HG03066 (cell line): ENCODE data around the gene DNPH1.

ENCODE experiments used
- ATAC-seq: cut with Tn5 transposase; IDR thresholded peaks from one replicate; pipeline ENCODE4 v1.9.1; 2021; ENCODE audit warnings: low read depth; ENCODE audit not compliant: unreplicated experiment

Gene DNPH1

GRCh38 chr6:43247114-43247999, 18.1 kb upstream of the DNPH1 start:
- peak; percentile 83 for ATAC-seq

GRCh38 chr6:43246301-43247113, 17.2 kb upstream of the DNPH1 start:
- peak; percentile 39 for ATAC-seq

- ATAC-seq = no peak
These were observed 14.5 kb upstream of the DNPH1 start for GRCh38 chr6:43243664-43244321.

GRCh38 chr6:43242908-43243663, 13.8 kb upstream of the DNPH1 start, which contains the start of gene TTBK1:
TTBK1 (plus strand) TSS chr6:43243481; CDS start chr6:43246661, 3,180 bp downstream.
- no peak for ATAC-seq

DNA sequence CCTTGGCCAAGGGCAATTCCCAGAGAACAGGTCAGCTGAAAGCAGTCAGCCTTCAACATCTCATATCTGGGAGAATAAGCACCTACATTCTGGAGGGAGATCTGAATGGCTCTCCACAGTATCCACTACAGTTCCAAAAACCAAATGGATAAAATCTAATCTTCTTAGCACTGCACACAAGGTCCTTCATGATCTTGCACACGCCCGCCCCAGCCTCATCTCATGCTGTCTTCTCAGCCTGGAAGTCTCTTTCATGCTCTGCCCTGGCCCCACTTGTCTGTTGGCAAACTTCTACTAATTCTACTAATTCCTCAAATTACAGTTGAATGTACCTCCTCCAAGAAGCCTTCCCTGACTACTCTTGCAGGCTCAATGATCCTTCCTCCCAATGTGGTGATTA, 12.2 kb upstream of the DNPH1 start:
- ATAC-seq = no peak

DNA sequence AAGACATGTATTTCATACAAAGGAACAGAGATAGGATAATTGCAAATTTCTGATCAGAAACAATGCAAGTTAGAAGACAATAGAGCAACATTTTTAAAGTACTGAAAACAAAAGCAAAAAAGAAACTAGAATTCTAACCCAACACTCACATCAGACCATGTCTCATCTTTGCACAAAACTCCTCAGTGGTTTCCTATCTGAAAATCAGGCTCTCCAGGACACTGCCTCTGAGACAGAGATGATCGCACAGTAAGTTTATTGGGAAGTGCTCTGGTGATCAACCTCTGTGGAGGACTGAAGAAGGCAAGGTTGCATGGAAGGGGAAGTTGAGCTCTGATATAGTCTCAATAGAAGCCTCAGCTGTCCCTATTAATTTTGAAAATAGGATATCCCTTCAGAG, 11.7 kb upstream of the DNPH1 start:
- no peak for ATAC-seq

- no peak for ATAC-seq
These were observed 9.8 kb upstream of the DNPH1 start for GRCh38 chr6:43239054-43239453.

GRCh38 chr6:43235841-43236240, 6.6 kb upstream of the DNPH1 start:
- no peak for ATAC-seq

DNA sequence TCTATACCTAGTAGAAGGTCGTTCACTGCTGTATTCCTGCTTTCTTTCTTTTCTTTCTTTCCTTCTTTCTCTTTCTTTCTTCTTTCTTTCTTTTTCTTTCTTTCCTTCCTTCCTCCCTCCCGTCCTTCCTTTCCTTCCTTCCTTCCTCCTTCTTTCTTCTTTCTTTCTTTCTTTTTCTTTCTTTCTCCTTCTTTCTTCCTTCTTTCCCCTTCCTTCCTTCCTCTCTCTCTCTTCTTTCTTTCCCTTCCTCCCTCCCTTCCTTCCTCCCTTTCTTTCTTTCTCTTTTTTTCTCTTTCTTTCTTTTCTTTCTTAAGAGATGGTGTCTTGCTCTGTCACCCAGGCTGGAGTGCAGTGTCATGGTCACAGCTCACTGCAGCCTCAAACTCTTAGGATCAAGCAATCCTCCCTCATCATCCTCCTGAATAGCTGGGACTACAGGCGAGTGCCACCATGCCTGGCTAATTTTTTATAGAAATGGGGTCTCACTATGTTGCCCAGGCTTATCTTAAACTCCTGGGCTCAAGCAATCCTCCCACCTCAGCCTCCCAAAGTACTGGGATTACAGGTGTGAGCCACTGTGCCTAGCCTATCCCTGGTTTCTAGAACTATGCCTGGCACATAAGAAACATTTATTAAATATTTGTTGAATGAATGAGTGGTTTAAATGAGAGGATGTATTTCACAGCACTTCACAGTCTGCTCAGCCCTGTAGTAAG, 2.6 kb upstream of the DNPH1 start:
- ATAC-seq = no peak

GRCh38 chr6:43231053-43231452, 1.8 kb upstream of the DNPH1 start:
- no peak for ATAC-seq

DNA sequence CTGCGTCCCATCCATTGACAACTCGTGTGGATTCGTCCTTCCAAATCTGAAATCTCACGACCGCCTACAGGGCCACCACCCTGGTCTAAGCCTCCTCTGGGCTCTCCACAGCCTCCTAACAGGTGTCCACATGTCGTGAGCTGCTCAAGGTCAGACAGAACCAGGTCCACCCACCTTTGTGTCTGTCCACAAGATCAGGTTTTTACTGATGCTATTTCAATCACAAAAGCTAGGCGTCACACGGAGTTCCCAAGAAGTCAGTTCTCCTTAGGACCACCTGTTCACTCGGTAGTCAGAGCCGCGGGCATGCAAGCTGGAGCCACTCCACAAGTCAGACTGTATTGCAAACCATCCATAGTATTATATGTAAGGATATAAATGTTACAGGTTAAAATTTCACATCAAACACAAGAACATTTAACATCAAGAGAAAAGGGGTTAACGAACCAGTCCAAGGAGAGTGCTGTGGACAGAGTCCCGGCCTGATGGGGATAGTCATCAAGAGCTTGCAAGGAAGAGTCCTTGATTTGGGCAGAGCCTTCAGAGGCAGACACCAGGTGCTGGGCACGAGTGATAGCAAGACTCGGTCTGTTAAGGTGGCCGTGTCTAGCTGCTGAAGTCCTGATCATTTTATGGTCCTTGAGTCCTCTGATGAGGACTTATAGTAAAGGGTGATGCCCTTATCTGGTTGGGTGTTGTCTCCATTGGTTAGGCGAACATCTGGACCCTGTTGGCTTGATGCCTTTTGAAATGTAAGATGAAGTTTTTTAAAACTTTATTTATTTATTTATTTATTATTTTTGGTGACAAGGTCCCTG, 731 bp upstream of the DNPH1 start:
- ATAC-seq = no peak

DNA sequence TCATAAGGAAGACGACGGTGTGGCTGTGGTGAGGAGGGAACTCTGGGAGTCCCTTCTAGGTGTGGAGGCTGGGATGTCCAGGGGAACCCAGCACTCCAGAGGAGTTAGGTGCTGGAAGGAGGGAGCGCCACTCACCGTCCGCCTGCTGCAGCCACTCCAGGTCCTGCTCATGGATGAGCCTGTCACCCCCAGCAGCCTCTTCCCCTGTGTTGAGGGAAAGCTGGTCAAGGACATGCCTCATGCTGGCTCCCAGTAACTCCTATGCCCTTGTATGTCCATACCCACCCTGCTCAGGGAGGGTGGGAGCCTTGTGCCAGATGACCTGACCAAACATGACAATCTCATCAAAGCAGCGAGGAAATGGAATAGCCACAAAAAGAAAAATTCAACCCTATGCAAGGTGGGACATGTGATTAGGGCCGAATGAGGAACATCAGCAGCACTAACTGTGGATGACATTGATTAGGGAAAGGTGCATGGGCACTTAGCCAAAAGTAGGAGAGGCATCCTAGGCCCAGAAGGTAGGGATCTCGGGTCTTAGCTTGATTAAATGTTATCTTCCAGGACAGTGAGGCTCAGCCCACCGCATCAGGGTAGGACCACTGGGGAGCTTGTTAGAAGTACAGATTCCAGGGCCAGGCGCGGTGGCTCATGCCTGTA, 3.0 kb downstream of the DNPH1 start:
- no peak for ATAC-seq

DNA sequence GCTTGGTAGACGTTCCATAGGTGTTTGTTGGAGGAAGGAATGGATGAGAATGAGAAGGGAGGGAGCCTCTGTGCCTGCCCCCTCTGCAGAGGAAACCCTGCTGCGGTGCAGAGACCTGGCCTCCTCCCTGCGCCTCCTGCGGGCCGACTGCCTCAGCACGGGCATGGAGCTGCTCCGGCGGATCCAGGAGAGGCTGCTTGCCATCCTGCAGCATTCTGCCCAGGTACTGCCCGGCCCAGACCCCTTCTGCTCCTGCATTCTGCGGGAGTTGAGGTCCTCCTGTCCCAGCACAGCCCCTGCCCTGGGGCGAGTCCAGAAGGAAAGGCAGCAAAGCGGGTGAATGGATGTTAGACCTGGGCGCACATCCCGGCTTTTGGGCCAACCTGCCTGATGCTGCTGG, 6.1 kb downstream of the DNPH1 start:
- no peak for ATAC-seq

DNA sequence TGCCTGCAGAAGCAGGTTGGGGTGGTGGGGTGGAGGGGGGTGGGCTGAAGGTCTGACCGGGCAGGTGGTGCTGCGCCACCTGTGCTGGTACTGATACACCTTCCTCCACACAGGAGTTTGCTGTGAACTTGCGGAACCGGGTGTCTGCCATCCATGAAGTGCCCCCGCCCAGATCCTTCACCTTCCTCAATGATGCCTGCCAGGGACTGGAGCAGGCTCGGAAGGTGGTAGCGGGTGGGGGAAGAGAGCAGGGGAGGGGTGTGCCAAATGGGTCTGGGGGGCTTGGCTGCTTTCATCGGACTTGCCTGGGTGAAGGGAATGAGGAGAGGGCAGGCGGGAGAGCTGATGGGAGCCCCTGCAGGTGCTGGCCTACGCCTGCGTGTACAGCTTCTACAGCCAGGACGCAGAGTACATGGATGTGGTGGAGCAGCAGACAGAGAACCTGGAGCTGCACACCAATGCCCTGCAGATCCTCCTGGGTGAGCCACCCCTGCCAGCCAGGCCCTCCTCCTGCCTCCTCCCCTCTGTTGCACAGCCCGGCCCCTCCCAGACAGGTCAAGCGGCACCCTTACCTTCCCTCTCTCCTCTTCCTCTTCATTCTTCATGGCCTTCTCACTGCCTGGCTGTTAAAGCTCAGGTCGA, 6.7 kb downstream of the DNPH1 start:
- no peak for ATAC-seq

GRCh38 chr6:43221046-43221972, 8.0 kb downstream of the DNPH1 start:
- ATAC-seq = no peak

DNA sequence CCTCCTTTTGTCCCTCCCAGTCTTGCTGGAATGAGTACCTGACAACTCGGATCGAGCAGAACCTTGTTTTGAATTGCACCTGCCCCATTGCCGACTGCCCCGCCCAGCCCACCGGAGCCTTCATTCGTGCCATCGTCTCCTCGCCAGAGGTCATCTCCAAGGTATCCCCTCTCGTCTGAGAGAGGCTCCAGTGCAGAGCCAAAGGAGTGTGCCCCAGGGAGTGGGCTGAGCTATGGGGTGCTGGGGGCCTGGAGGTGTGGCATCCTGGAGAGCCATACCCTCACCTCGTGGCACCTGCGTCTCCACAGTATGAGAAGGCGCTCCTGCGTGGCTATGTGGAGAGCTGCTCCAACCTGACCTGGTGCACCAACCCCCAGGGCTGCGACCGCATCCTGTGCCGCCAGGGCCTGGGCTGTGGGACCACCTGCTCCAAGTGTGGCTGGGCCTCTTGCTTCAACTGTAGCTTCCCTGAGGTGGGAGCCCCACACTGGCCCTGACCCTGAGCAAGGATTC, 8.8 kb downstream of the DNPH1 start:
- ATAC-seq = no peak

GRCh38 chr6:43219814-43220213, 9.5 kb downstream of the DNPH1 start:
- ATAC-seq = no peak
